H1 (cell line): Measurements from ENCODE around the gene C19orf18.
"Not testable (repeated sequence)": the region's sequence is repeated elsewhere in the genome, so short reads cannot be mapped to it uniquely, and the experiment has no call there.

Experiments
- CBX5 ChIP-seq: fragments of 300-800, 300-1000 bp; sonication (generic); IDR thresholded peaks from 2 replicates; pipeline ENCODE4 v1.7.1; 2016; ENCODE audit warnings: antibody characterized with exemption, low read length, low read depth
- CHD2 ChIP-seq: IDR thresholded peaks from 2 replicates; pipeline ENCODE4 v1.6.1; 2012; ENCODE audit warnings: low read length, improper control_type of control experiment
- CREB1 ChIP-seq: IDR thresholded peaks from 2 replicates; pipeline ENCODE4 v1.6.1; 2012; ENCODE audit warnings: inconsistent platforms
- EZH2 ChIP-seq: fragments of 200-600 bp; sonication (generic); IDR thresholded peaks from 2 replicates; pipeline ENCODE4 v1.7.1; 2012; ENCODE audit warnings: low read depth, mild to moderate bottlenecking, moderate library complexity, low read length, inconsistent platforms; ENCODE audit not compliant: severe bottlenecking
- JUND ChIP-seq: IDR thresholded peaks from 2 replicates; pipeline ENCODE4 v1.6.1; 2011; ENCODE audit warnings: mild to moderate bottlenecking, improper control_type of control experiment, low read length
- NANOG ChIP-seq: IDR thresholded peaks from 2 replicates; pipeline ENCODE4 v1.6.1; 2011; ENCODE audit warnings: low read length, low read depth, mild to moderate bottlenecking, inconsistent platforms; ENCODE audit not compliant: insufficient read depth, poor library complexity, severe bottlenecking
- POLR2A ChIP-seq, 2 experiments: IDR thresholded peaks; 1 replicate in 1 of 2; 2 replicates in 1 of 2; pipeline ENCODE4 v1.6.1; 2011; ENCODE audit warnings: low read depth in 2 of 2, low read length in 2 of 2, mild to moderate bottlenecking in 2 of 2; ENCODE audit errors: control extremely low read depth in 1 of 2
- POLR2AphosphoS5 ChIP-seq: IDR thresholded peaks from 2 replicates; pipeline ENCODE4 v1.6.1; 2011; ENCODE audit warnings: low read depth, low read length
- RBBP5 ChIP-seq: IDR thresholded peaks from 2 replicates; pipeline ENCODE4 v1.7.1; 2012; ENCODE audit warnings: low read depth, mild to moderate bottlenecking, inconsistent platforms, low read length, moderate library complexity, borderline replicate concordance
- SP1 ChIP-seq: IDR thresholded peaks from 2 replicates; pipeline ENCODE4 v1.6.1; 2011; ENCODE audit warnings: low read depth, low read length
- SRF ChIP-seq: IDR thresholded peaks from 2 replicates; pipeline ENCODE4 v1.6.1; 2011; ENCODE audit warnings: mild to moderate bottlenecking, low read depth, low read length, moderate library complexity
- TF ChIP-seq, protein P1 (sequence below), 3 experiments: IDR thresholded peaks; 1 replicate in 2 of 3; 2 replicates in 1 of 3; pipeline versions ENCODE4 v1.5.1 to v1.6.1; 2011; ENCODE audit warnings: low read length in 3 of 3, mild to moderate bottlenecking in 3 of 3, inconsistent platforms in 2 of 3, low read depth in 1 of 3, moderate library complexity in 1 of 3; ENCODE audit not compliant: insufficient read depth in 1 of 3; ENCODE audit errors: control extremely low read depth in 1 of 3
- TF ChIP-seq, protein P2 (sequence below): IDR thresholded peaks from 2 replicates; pipeline ENCODE4 v1.6.1; 2012; ENCODE audit warnings: inconsistent platforms

DNA sequence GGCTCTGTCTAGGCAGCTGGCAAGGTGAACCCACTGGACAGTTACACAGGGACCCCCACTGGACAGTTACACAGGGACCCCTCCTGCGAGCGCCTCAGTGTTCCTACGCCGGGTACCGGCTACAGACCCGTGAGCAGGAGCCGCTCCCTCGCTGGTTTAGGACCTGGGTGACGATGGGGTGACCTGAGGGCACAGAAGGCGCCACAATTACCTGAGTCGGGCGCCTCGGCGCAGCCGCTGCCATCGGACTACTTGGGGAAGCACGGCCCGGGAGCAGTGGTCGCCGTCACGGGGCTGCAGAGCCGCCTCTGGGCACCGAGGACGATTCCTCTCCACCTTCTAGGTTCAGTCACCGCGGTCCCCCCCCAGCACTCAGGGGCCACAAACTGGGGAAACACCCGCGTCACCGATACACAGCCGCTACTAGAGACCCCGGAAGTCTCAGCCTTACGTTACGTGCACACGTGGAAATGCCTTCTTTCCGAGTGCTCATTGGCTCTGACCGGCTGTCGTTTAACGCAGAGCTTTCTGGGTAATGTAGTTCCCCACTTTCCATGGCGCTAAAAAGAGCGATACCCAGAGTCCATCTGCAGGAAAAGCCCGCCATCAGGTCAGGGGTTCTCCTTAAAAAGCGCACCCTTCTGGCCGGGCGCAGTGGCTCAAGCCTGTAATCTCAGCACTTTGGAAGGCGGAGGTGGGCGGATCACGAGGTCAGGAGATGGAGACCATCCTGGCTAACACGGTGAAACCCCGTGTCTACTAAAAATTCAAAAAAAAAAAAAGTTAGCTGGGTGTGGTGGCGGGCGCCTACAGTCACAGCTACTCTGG is 58.0 kb downstream of the C19orf18 start, which contains the start of gene ZNF417:
- TF ChIP-seq, protein P1, sequence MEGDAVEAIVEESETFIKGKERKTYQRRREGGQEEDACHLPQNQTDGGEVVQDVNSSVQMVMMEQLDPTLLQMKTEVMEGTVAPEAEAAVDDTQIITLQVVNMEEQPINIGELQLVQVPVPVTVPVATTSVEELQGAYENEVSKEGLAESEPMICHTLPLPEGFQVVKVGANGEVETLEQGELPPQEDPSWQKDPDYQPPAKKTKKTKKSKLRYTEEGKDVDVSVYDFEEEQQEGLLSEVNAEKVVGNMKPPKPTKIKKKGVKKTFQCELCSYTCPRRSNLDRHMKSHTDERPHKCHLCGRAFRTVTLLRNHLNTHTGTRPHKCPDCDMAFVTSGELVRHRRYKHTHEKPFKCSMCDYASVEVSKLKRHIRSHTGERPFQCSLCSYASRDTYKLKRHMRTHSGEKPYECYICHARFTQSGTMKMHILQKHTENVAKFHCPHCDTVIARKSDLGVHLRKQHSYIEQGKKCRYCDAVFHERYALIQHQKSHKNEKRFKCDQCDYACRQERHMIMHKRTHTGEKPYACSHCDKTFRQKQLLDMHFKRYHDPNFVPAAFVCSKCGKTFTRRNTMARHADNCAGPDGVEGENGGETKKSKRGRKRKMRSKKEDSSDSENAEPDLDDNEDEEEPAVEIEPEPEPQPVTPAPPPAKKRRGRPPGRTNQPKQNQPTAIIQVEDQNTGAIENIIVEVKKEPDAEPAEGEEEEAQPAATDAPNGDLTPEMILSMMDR (IDR thresholded peaks at IDR 0.05; ENCODE audit: control extremely low read depth in 1 of 3, insufficient read depth in 1 of 3, low read depth in 1 of 3, low read length in 3 of 3) = peak; percentile 39 to 47 (median 47)
- not testable (repeated sequence) for TF ChIP-seq EZH2, RBBP5, NANOG, CHD2, SRF, CBX5, JUND
- TF ChIP-seq POLR2A (IDR thresholded peaks at IDR 0.05; ENCODE audit: control extremely low read depth in 1 of 2, low read depth in 2 of 2, low read length in 2 of 2) (peak; percentile 48 to 77), SP1 (peak; percentile 89), POLR2AphosphoS5 (peak; percentile 84), CREB1 (peak; percentile 75)
- TF ChIP-seq, protein P2, sequence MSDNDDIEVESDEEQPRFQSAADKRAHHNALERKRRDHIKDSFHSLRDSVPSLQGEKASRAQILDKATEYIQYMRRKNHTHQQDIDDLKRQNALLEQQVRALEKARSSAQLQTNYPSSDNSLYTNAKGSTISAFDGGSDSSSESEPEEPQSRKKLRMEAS = not testable (repeated sequence)
